OCI-LY1 (cell line): Measurements from ENCODE around the gene BBS9.

Experiments
- H2AFZ ChIP-seq: fragments of 200-600 bp; sonication (generic), shearing (Covaris generic); 2 replicates; pipeline ENCODE4 v1.6.0; 2014; ENCODE audit warnings: antibody characterized with exemption, mild to moderate bottlenecking, low read length
- H3F3A ChIP-seq: fragments of 200-600 bp; sonication (generic), shearing (Covaris generic); 2 replicates; pipeline ENCODE4 v1.6.0; 2014; ENCODE audit warnings: mild to moderate bottlenecking, antibody characterized with exemption, low read length, moderate library complexity; ENCODE audit not compliant: insufficient read depth
- H3K27ac ChIP-seq: fragments of 200-600 bp; sonication (generic); 2 replicates; pipeline ENCODE4 v1.5.1; 2014; ENCODE audit warnings: low read length, mixed run types, mild to moderate bottlenecking, low read depth; ENCODE audit not compliant: poor library complexity, severe bottlenecking
- H3K27me3 ChIP-seq: fragments of 200-600 bp; sonication (generic); 2 replicates; pipeline ENCODE4 v1.6.0; 2014; ENCODE audit warnings: antibody characterized with exemption, mild to moderate bottlenecking, low read length, moderate library complexity; ENCODE audit not compliant: insufficient read depth
- H3K36me3 ChIP-seq: fragments of 200-600 bp; sonication (generic); 2 replicates; pipeline ENCODE4 v1.6.1; 2014; ENCODE audit warnings: mild to moderate bottlenecking, antibody characterized with exemption, low read length, moderate library complexity, mixed read lengths; ENCODE audit not compliant: insufficient read depth
- H3K4me1 ChIP-seq: fragments of 200-600 bp; sonication (generic); 2 replicates; pipeline ENCODE4 v1.5.1; 2014; ENCODE audit warnings: mild to moderate bottlenecking, low read length, moderate library complexity; ENCODE audit not compliant: insufficient read depth, severe bottlenecking
- H3K4me2 ChIP-seq: fragments of 200-600 bp; sonication (generic), shearing (Covaris generic); 2 replicates; pipeline ENCODE4 v1.6.1; 2014; ENCODE audit warnings: low read length
- H3K4me3 ChIP-seq: fragments of 200-600 bp; sonication (generic); 2 replicates; pipeline ENCODE4 v1.5.1; 2014; ENCODE audit warnings: low read length, low read depth, mild to moderate bottlenecking, mixed read lengths; ENCODE audit not compliant: poor library complexity, severe bottlenecking
- H3K79me2 ChIP-seq: fragments of 200-600 bp; shearing (Covaris generic); 2 replicates; pipeline ENCODE4 v1.6.1; 2016; ENCODE audit warnings: mixed run types, low read length, mixed read lengths; ENCODE audit not compliant: insufficient read depth
- H3K9ac ChIP-seq: fragments of 200-600 bp; sonication (generic), shearing (Covaris generic); 2 replicates; pipeline ENCODE4 v1.6.1; 2014; ENCODE audit warnings: mild to moderate bottlenecking, low read length, mixed read lengths
- H3K9me2 ChIP-seq: fragments of 200-600 bp; sonication (generic), shearing (Covaris generic); 2 replicates; pipeline ENCODE4 v1.6.1; 2014; ENCODE audit warnings: low read depth, mild to moderate bottlenecking, low read length, mixed read lengths
- H3K9me3 ChIP-seq: fragments of 200-600 bp; shearing (Covaris generic); 2 replicates; pipeline ENCODE4 v1.6.1; 2014; ENCODE audit warnings: low read length, mixed read lengths
- H4K20me1 ChIP-seq: fragments of 200-600 bp; sonication (generic), shearing (Covaris generic); 2 replicates; pipeline ENCODE4 v1.6.0; 2016; ENCODE audit warnings: mild to moderate bottlenecking, low read length; ENCODE audit not compliant: insufficient read depth
- CTCF ChIP-seq: fragments of 200-600 bp; sonication (generic), shearing (Covaris generic); IDR thresholded peaks from 2 replicates; pipeline ENCODE4 v1.5.1; 2017; ENCODE audit warnings: mild to moderate bottlenecking, antibody characterized with exemption, low read length, moderate library complexity, mixed read lengths
- EZH2 ChIP-seq: fragments of 200-600 bp; sonication (generic), shearing (Covaris generic); IDR thresholded peaks from 2 replicates; pipeline ENCODE4 v1.8.0; 2017; ENCODE audit warnings: borderline replicate concordance, mixed run types, mild to moderate bottlenecking, antibody characterized with exemption, low read length, moderate library complexity, mixed read lengths

BBS9 gene

GRCh38 chr7:33581236-33581635, 451.9 kb downstream of the BBS9 start:
- no peaks in the 10 kb centered on the region for H3K9me2 ChIP-seq
- no peak overlapping the region for H3K27ac ChIP-seq
- H3K9me3 ChIP-seq, result no peaks in the 10 kb centered on the region
- H3K79me2 ChIP-seq, result no peaks in the 10 kb centered on the region
- H3K4me3 ChIP-seq, result no peak overlapping the region
- TF ChIP-seq CTCF (no peak), EZH2 (no peak)
- H3K4me2 ChIP-seq, result no peak overlapping the region
- H3F3A ChIP-seq, result no peaks in the 10 kb centered on the region
- no peaks in the 10 kb centered on the region for H3K36me3 ChIP-seq
- no peaks in the 10 kb centered on the region for H4K20me1 ChIP-seq
- H2AFZ ChIP-seq, result no peak overlapping the region
- no peak overlapping the region for H3K9ac ChIP-seq
- no peaks in the 10 kb centered on the region for H3K27me3 ChIP-seq
- no peaks in the 10 kb centered on the region for H3K4me1 ChIP-seq

GRCh38 chr7:33582104-33582503, 452.7 kb downstream of the BBS9 start:
- TF ChIP-seq CTCF, result no peak
- no peak for TF ChIP-seq EZH2
- no peak overlapping the region for H3K4me3 ChIP-seq
- no peaks in the 10 kb centered on the region for H3K4me1 ChIP-seq
- H3K9me2 ChIP-seq, result no peaks in the 10 kb centered on the region
- H3K27ac ChIP-seq, result no peak overlapping the region
- H3F3A ChIP-seq, result no peaks in the 10 kb centered on the region
- H4K20me1 ChIP-seq, result no peaks in the 10 kb centered on the region
- H3K4me2 ChIP-seq, result no peak overlapping the region
- no peaks in the 10 kb centered on the region for H3K27me3 ChIP-seq
- H2AFZ ChIP-seq, result no peak overlapping the region
- H3K9ac ChIP-seq, result no peak overlapping the region
- no peaks in the 10 kb centered on the region for H3K79me2 ChIP-seq
- no peaks in the 10 kb centered on the region for H3K36me3 ChIP-seq
- H3K9me3 ChIP-seq, result no peaks in the 10 kb centered on the region

GRCh38 chr7:33582533-33582932, 453.2 kb downstream of the BBS9 start:
- no peaks in the 10 kb centered on the region for H3K9me2 ChIP-seq
- H3K4me2 ChIP-seq, result no peak overlapping the region
- H3K79me2 ChIP-seq, result no peaks in the 10 kb centered on the region
- H3K4me3 ChIP-seq, result no peak overlapping the region
- H3K9ac ChIP-seq, result no peak overlapping the region
- no peaks in the 10 kb centered on the region for H3F3A ChIP-seq
- no peaks in the 10 kb centered on the region for H3K36me3 ChIP-seq
- no peaks in the 10 kb centered on the region for H3K4me1 ChIP-seq
- H2AFZ ChIP-seq, result no peak overlapping the region
- H3K9me3 ChIP-seq, result no peaks in the 10 kb centered on the region
- H3K27ac ChIP-seq, result no peak overlapping the region
- TF ChIP-seq CTCF (no peak), EZH2 (no peak)
- no peaks in the 10 kb centered on the region for H3K27me3 ChIP-seq
- H4K20me1 ChIP-seq, result no peaks in the 10 kb centered on the region
